GM19324 (cell line): ENCODE data around the gene ABCA7.
A peak's percentile ranks its signal among the peaks of the same experiment; 100 is the strongest.

Experiments
- ATAC-seq: cut with Tn5 transposase; IDR thresholded peaks from one replicate; pipeline ENCODE4 v1.9.1; 2021; ENCODE audit warnings: mild to moderate bottlenecking, moderate library complexity; ENCODE audit not compliant: unreplicated experiment, low FRiP score

The ABCA7 gene

GRCh38 chr19:1085676-1086442 lies 46.0 kb downstream of the ABCA7 start:
- no peak for ATAC-seq

GRCh38 chr19:1086613-1087012 lies 46.7 kb downstream of the ABCA7 start:
- ATAC-seq = no peak

- ATAC-seq = no peak
Measured at GRCh38 chr19:1087813-1088415, 48.0 kb downstream of the ABCA7 start.

GRCh38 chr19:1088416-1089010 lies 48.6 kb downstream of the ABCA7 start:
- ATAC-seq = no peak

- ATAC-seq = no peak
Measured at GRCh38 chr19:1089126-1089771, 49.3 kb downstream of the ABCA7 start.

- no peak for ATAC-seq
Measured at GRCh38 chr19:1089891-1090290, 50.0 kb downstream of the ABCA7 start.

GRCh38 chr19:1090731-1091543 lies 51.0 kb downstream of the ABCA7 start:
- ATAC-seq = no peak

- ATAC-seq = no peak
Measured at GRCh38 chr19:1091544-1092175, 51.8 kb downstream of the ABCA7 start.

- no peak for ATAC-seq
Measured at GRCh38 chr19:1093330-1093729, 53.4 kb downstream of the ABCA7 start.

- no peak for ATAC-seq
Measured at GRCh38 chr19:1093811-1094553, 54.1 kb downstream of the ABCA7 start.

GRCh38 chr19:1094655-1094977 lies 54.7 kb downstream of the ABCA7 start:
- ATAC-seq = no peak

- peak; percentile 78 for ATAC-seq
Measured at GRCh38 chr19:1094978-1095701, 55.2 kb downstream of the ABCA7 start, which contains the start of gene POLR2E. Gene POLR2E (minus strand): TSS chr19:1095375. CDS start chr19:1095315, 60 bp downstream.

- ATAC-seq = no peak
Measured at GRCh38 chr19:1097810-1098176, 57.9 kb downstream of the ABCA7 start.

- no peak for ATAC-seq
Measured at GRCh38 chr19:1098177-1099051, 58.5 kb downstream of the ABCA7 start.

GRCh38 chr19:1101337-1101698 lies 61.4 kb downstream of the ABCA7 start:
- no peak for ATAC-seq

GRCh38 chr19:1102407-1103131 lies 62.7 kb downstream of the ABCA7 start:
- ATAC-seq = no peak

GRCh38 chr19:1103132-1103707 lies 63.3 kb downstream of the ABCA7 start:
- no peak for ATAC-seq
